RWPE2 (cell line): ENCODE data around the gene WFDC10B.
A peak's percentile ranks its signal among the peaks of the same experiment; 100 is the strongest.

Source experiments
- ATAC-seq: fragments of 200-7000 bp; cut with Tn5 transposase; 3 replicates; pipeline ENCODE4 v1.9.1; 2021; ENCODE audit warnings: low read depth
- DNase-seq: peaks from one replicate; pipeline ENCODE4 v3.0.0-alpha.2; 2020; ENCODE audit warnings: low spot score
- H3K27ac ChIP-seq: fragments of 450-650 bp; 2 replicates; pipeline ENCODE4 v1.5.1; 2017; ENCODE audit warnings: mild to moderate bottlenecking; ENCODE audit not compliant: poor library complexity, severe bottlenecking
- H3K27me3 ChIP-seq: fragments of 250-450 bp; sonication (Bioruptor Pico); 2 replicates; pipeline ENCODE4 v1.5.1; 2021; ENCODE audit warnings: mild to moderate bottlenecking, moderate library complexity; ENCODE audit not compliant: insufficient read depth, poor library complexity, severe bottlenecking
- H3K36me3 ChIP-seq: fragments of 250-450 bp; sonication (Bioruptor Pico); 2 replicates; pipeline ENCODE4 v1.5.1; 2020; ENCODE audit warnings: low read depth, mild to moderate bottlenecking, moderate library complexity
- H3K4me1 ChIP-seq: fragments of 250-450 bp; sonication (Bioruptor Pico); 2 replicates; pipeline ENCODE4 v1.5.1; 2021; ENCODE audit warnings: mild to moderate bottlenecking, moderate library complexity; ENCODE audit not compliant: insufficient read depth, poor library complexity, severe bottlenecking
- H3K4me3 ChIP-seq: fragments of 250-450 bp; sonication (Bioruptor Pico); 2 replicates; pipeline ENCODE4 v1.5.1; 2021; ENCODE audit warnings: mild to moderate bottlenecking, moderate library complexity; ENCODE audit not compliant: severe bottlenecking
- H3K9me3 ChIP-seq: fragments of 250-450 bp; sonication (Bioruptor Pico); 2 replicates; pipeline ENCODE4 v1.5.1; 2021; ENCODE audit warnings: mild to moderate bottlenecking, moderate library complexity; ENCODE audit not compliant: severe bottlenecking
- CTCF ChIP-seq: fragments of 450-650 bp; IDR thresholded peaks from one replicate; pipeline ENCODE4 v1.5.1; 2017; ENCODE audit warnings: mild to moderate bottlenecking, moderate library complexity; ENCODE audit not compliant: poor library complexity, severe bottlenecking

WFDC10B gene

GRCh38 chr20:45735988-45736387 is 31.2 kb upstream of the WFDC10B start:
- H3K4me1 ChIP-seq = no peaks in the 10 kb centered on the region
- peak; percentile 81 for DNase-seq
- no peaks in the 10 kb centered on the region for H3K36me3 ChIP-seq
- no peak overlapping the region for H3K4me3 ChIP-seq
- TF ChIP-seq CTCF = no peak
- no peak for ATAC-seq
- H3K9me3 ChIP-seq = peaks cover 3% of the 10 kb centered on the region
- H3K27ac ChIP-seq = no peak overlapping the region
- H3K27me3 ChIP-seq = peaks cover 8% of the 10 kb centered on the region

- Histone ChIP-seq H3K9me3 (peaks cover 3% of the 10 kb centered on the region), H3K27ac (no peak overlapping the region), H3K36me3 (no peaks in the 10 kb centered on the region), H3K4me3 (no peak overlapping the region), H3K4me1 (no peaks in the 10 kb centered on the region), H3K27me3 (peaks cover 8% of the 10 kb centered on the region)
- no peak for ATAC-seq
- no peak for TF ChIP-seq CTCF
- DNase-seq = no peak
Measured at GRCh38 chr20:45735552-45735951, 30.7 kb upstream of the WFDC10B start.

- TF ChIP-seq CTCF = no peak
- H3K4me1 ChIP-seq = no peaks in the 10 kb centered on the region
Measured at GRCh38 chr20:45732199-45732598, 27.4 kb upstream of the WFDC10B start.

GRCh38 chr20:45727044-45727443 is 22.2 kb upstream of the WFDC10B start:
- H3K36me3 ChIP-seq = no peaks in the 10 kb centered on the region
- no peaks in the 10 kb centered on the region for H3K4me1 ChIP-seq
- H3K4me3 ChIP-seq = no peak overlapping the region
- no peak for TF ChIP-seq CTCF
- DNase-seq (no peak), ATAC-seq (no peak)
- no peak overlapping the region for H3K27ac ChIP-seq
- H3K9me3 ChIP-seq = peaks cover 2% of the 10 kb centered on the region
- peaks cover 31% of the 10 kb centered on the region for H3K27me3 ChIP-seq

More at GRCh38 chr20:45732199-45732598, 27.4 kb upstream of the WFDC10B start:
- no peak overlapping the region for H3K4me3 ChIP-seq
- peaks cover 5% of the 10 kb centered on the region for H3K27me3 ChIP-seq
- H3K27ac ChIP-seq = no peak overlapping the region
- DNase-seq (no peak), ATAC-seq (no peak)
- H3K9me3 ChIP-seq = peaks cover 4% of the 10 kb centered on the region
- no peaks in the 10 kb centered on the region for H3K36me3 ChIP-seq

- H3K4me1 ChIP-seq = no peaks in the 10 kb centered on the region
- no peak overlapping the region for H3K4me3 ChIP-seq
Measured at GRCh38 chr20:45725134-45725533, 20.3 kb upstream of the WFDC10B start.

More at GRCh38 chr20:45725134-45725533, 20.3 kb upstream of the WFDC10B start:
- Histone ChIP-seq H3K27ac (no peak overlapping the region), H3K27me3 (peaks cover 42% of the 10 kb centered on the region), H3K9me3 (peaks cover 2% of the 10 kb centered on the region), H3K36me3 (no peaks in the 10 kb centered on the region)
- DNase-seq (no peak), ATAC-seq (no peak)
- no peak for TF ChIP-seq CTCF
